Ishikawa (cell line): ENCODE results near the gene FASTKD1.

Experiments used
- CEBPB ChIP-seq: IDR thresholded peaks from 2 replicates; pipeline ENCODE4 v1.6.1; 2012
- CREB1 ChIP-seq: IDR thresholded peaks from 2 replicates; pipeline ENCODE4 v1.6.1; 2012; ENCODE audit warnings: low read depth
- EP300 ChIP-seq: IDR thresholded peaks from 2 replicates; pipeline ENCODE4 v1.6.1; 2012; ENCODE audit warnings: borderline replicate concordance
- FOXM1 ChIP-seq: IDR thresholded peaks from 2 replicates; pipeline ENCODE4 v1.6.1; 2012; ENCODE audit warnings: low read depth, borderline replicate concordance
- MAX ChIP-seq: IDR thresholded peaks from 2 replicates; pipeline ENCODE4 v1.6.1; 2012
- NFIC ChIP-seq: IDR thresholded peaks from 2 replicates; pipeline ENCODE4 v1.6.1; 2012
- RAD21 ChIP-seq: IDR thresholded peaks from 2 replicates; pipeline ENCODE4 v1.6.1; 2012; ENCODE audit warnings: low read depth
- REST ChIP-seq: IDR thresholded peaks from 2 replicates; pipeline ENCODE4 v1.6.1; 2012; ENCODE audit warnings: low read depth, mild to moderate bottlenecking
- TAF1 ChIP-seq: IDR thresholded peaks from 2 replicates; pipeline ENCODE4 v1.6.1; 2012; ENCODE audit warnings: low read depth, mild to moderate bottlenecking
- TCF12 ChIP-seq: IDR thresholded peaks from 2 replicates; pipeline ENCODE4 v1.6.1; 2012; ENCODE audit warnings: low read depth
- TEAD4 ChIP-seq: IDR thresholded peaks from 2 replicates; pipeline ENCODE4 v1.6.1; 2012
- USF1 ChIP-seq: IDR thresholded peaks from 2 replicates; pipeline ENCODE4 v1.6.1; 2012
- YY1 ChIP-seq: IDR thresholded peaks from 2 replicates; pipeline ENCODE4 v1.6.1; 2012; ENCODE audit warnings: low read depth
- ZBTB7A ChIP-seq: IDR thresholded peaks from 2 replicates; pipeline ENCODE4 v1.6.1; 2012; ENCODE audit warnings: low read depth

GRCh38 chr2:169561364-169561763, 12.3 kb downstream of the FASTKD1 start:
- TF ChIP-seq CREB1 (no peak), CEBPB (no peak), NFIC (no peak), REST (no peak), EP300 (no peak), USF1 (no peak), TAF1 (no peak), MAX (no peak), YY1 (no peak), TEAD4 (no peak), RAD21 (no peak), ZBTB7A (no peak), TCF12 (no peak), FOXM1 (no peak)
